ENCODE data around the gene PRKG2. TPM values are rescaled to one million over a fixed set of nuclear protein-coding genes. Genes with fewer than 3 reads are reported as not detected.

PRKG2 gene
- polyA plus RNA-seq, 1 donor (not counting 4 experiments of a cell fraction or from before 2014, with no cell fraction given), result 0.68 TPM

- FAIRE-seq (no peak), DNase-seq (ENCODE audit: low read depth, low spot score) (no peak)
- Histone ChIP-seq H3K9ac (ENCODE audit: control insufficient read depth, extremely low read depth, insufficient read depth, low read length) (no peak overlapping the region), H3K4me3 (ENCODE audit: control insufficient read depth in 2 of 3, extremely low read depth in 1 of 3, insufficient read depth in 2 of 3, low read depth in 1 of 3, low read length in 3 of 3) (no peak overlapping the region), H3K4me1 (ENCODE audit: control insufficient read depth, extremely low read depth, insufficient read depth, low read length) (no peaks in the 10 kb centered on the region), H3K4me2 (ENCODE audit: control insufficient read depth, extremely low read depth, insufficient read depth, low read depth, low read length) (no peak overlapping the region), H3K27me3 (ENCODE audit: control insufficient read depth, extremely low read depth, insufficient read depth, low read length) (no peaks in the 10 kb centered on the region), H3K27ac (ENCODE audit: control insufficient read depth, insufficient read depth, low read length) (no peak overlapping the region), H3K36me3 (ENCODE audit: control insufficient read depth in 2 of 2, extremely low read depth in 1 of 2, insufficient read depth in 2 of 2, low read length in 2 of 2) (no peaks in the 10 kb centered on the region), H2AFZ (ENCODE audit: control insufficient read depth, low read length) (no peak overlapping the region), H3K79me2 (ENCODE audit: control insufficient read depth, insufficient read depth, low read length) (no peaks in the 10 kb centered on the region), H3K9me1 (ENCODE audit: control insufficient read depth, extremely low read depth, insufficient read depth, low read length) (no peaks in the 10 kb centered on the region), H3K9me3 (ENCODE audit: control insufficient read depth, low read depth, low read length) (no peaks in the 10 kb centered on the region), H4K20me1 (ENCODE audit: control insufficient read depth, extremely low read depth, insufficient read depth, low read length) (no peaks in the 10 kb centered on the region)
- dilution Hi-C loops (cut with MboI; ENCODE audit: extremely low pct_ligation_motif_present, low sequenced_read_pairs), result loop anchor here (25.0 kb wide), 1 partner anchor 688 kb away; no protein-coding TSS in a partner anchor
- TF ChIP-seq EZH2 (IDR thresholded peaks at IDR 0.05; ENCODE audit: low read length), result no peak
- TF ChIP-seq, protein P1, sequence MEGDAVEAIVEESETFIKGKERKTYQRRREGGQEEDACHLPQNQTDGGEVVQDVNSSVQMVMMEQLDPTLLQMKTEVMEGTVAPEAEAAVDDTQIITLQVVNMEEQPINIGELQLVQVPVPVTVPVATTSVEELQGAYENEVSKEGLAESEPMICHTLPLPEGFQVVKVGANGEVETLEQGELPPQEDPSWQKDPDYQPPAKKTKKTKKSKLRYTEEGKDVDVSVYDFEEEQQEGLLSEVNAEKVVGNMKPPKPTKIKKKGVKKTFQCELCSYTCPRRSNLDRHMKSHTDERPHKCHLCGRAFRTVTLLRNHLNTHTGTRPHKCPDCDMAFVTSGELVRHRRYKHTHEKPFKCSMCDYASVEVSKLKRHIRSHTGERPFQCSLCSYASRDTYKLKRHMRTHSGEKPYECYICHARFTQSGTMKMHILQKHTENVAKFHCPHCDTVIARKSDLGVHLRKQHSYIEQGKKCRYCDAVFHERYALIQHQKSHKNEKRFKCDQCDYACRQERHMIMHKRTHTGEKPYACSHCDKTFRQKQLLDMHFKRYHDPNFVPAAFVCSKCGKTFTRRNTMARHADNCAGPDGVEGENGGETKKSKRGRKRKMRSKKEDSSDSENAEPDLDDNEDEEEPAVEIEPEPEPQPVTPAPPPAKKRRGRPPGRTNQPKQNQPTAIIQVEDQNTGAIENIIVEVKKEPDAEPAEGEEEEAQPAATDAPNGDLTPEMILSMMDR (optimal IDR thresholded peaks at IDR 0.05 in 1 of 3, IDR thresholded peaks at IDR 0.05 in 1 of 3, conservative IDR thresholded peaks at IDR 0.05 in 1 of 3; ENCODE audit: extremely low read depth in 1 of 3, insufficient read depth in 2 of 3, low read length in 3 of 3), result no peak
These were observed 165.1 kb downstream of the PRKG2 start for GRCh38 chr4:81049907-81050306.

DNA sequence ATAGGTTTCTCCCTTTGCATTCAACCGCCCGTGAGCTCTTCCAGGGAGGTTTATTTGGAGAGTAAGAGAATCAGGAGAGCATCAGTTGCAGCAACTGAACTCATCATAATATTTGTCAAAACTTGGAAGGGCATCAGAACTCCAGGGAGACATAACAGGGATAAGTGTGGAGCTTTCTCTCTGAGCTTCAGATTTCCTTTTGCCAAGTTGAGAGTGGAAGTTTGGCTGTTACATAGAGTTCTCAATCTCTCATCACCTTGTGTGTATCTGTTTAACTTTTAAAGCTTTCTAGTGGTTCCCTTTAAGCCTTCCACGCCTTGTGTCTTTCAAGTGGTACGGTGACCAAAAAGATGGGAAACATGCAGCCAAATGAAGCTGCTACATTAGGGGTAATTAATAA lies 165.7 kb downstream of the PRKG2 start:
- Histone ChIP-seq H3K9ac (ENCODE audit: control insufficient read depth, extremely low read depth, insufficient read depth, low read length) (no peak overlapping the region), H4K20me1 (ENCODE audit: control insufficient read depth, extremely low read depth, insufficient read depth, low read length) (no peaks in the 10 kb centered on the region), H3K4me1 (ENCODE audit: control insufficient read depth, extremely low read depth, insufficient read depth, low read length) (no peaks in the 10 kb centered on the region), H3K4me3 (ENCODE audit: control insufficient read depth in 2 of 3, extremely low read depth in 1 of 3, insufficient read depth in 2 of 3, low read depth in 1 of 3, low read length in 3 of 3) (no peak overlapping the region), H3K36me3 (ENCODE audit: control insufficient read depth in 2 of 2, extremely low read depth in 1 of 2, insufficient read depth in 2 of 2, low read length in 2 of 2) (no peaks in the 10 kb centered on the region), H3K9me1 (ENCODE audit: control insufficient read depth, extremely low read depth, insufficient read depth, low read length) (no peaks in the 10 kb centered on the region), H3K79me2 (ENCODE audit: control insufficient read depth, insufficient read depth, low read length) (no peaks in the 10 kb centered on the region), H3K27me3 (ENCODE audit: control insufficient read depth, extremely low read depth, insufficient read depth, low read length) (no peaks in the 10 kb centered on the region), H3K4me2 (ENCODE audit: control insufficient read depth, extremely low read depth, insufficient read depth, low read depth, low read length) (no peak overlapping the region), H3K9me3 (ENCODE audit: control insufficient read depth, low read depth, low read length) (no peaks in the 10 kb centered on the region), H3K27ac (ENCODE audit: control insufficient read depth, insufficient read depth, low read length) (no peak overlapping the region), H2AFZ (ENCODE audit: control insufficient read depth, low read length) (no peak overlapping the region)
- DNase-seq (ENCODE audit: low read depth, low spot score), result no peak
- dilution Hi-C loops (cut with MboI; ENCODE audit: extremely low pct_ligation_motif_present, low sequenced_read_pairs), result loop anchor here (25.0 kb wide), 1 partner anchor 687 kb away; no protein-coding TSS in a partner anchor
- FAIRE-seq, result no peak
- no peak for TF ChIP-seq EZH2 (IDR thresholded peaks at IDR 0.05; ENCODE audit: low read length)
- TF ChIP-seq, protein P1 (optimal IDR thresholded peaks at IDR 0.05 in 1 of 3, IDR thresholded peaks at IDR 0.05 in 1 of 3, conservative IDR thresholded peaks at IDR 0.05 in 1 of 3; ENCODE audit: extremely low read depth in 1 of 3, insufficient read depth in 2 of 3, low read length in 3 of 3), result no peak
